NOMO-1 (cell line): ENCODE results near the gene CERK.
"Not testable (repeated sequence)": the region's sequence is repeated elsewhere in the genome, so short reads cannot be mapped to it uniquely, and the experiment has no call there.

Experiments used
- DNase-seq, 2 experiments: peaks; one replicate each; lab custom pipeline; 2025; ENCODE audit not compliant: unreplicated experiment in 2 of 2; lab: John Stamatoyannopoulos, UW

Gene CERK

DNA sequence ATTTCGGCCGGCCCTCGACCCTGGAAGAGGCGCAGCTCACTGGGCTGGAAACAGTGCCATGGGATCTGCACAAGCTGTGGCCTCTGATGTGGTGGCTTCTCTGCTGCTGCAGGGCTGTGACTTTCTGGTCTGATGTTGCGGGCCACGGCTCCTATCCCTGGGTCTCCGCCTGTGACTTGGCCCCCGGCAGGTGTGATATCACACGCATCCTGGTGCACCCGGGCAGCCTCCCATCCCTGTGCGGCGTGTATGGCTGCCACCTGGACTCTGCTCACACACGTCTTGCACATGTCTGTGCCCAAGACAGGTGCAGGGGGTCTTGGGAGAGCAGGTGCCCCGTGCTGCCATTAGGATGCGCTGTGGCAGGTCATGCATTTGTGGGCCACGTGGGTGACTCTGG is 86.7 kb downstream of the CERK start:
- DNase-seq: no peak

DNA sequence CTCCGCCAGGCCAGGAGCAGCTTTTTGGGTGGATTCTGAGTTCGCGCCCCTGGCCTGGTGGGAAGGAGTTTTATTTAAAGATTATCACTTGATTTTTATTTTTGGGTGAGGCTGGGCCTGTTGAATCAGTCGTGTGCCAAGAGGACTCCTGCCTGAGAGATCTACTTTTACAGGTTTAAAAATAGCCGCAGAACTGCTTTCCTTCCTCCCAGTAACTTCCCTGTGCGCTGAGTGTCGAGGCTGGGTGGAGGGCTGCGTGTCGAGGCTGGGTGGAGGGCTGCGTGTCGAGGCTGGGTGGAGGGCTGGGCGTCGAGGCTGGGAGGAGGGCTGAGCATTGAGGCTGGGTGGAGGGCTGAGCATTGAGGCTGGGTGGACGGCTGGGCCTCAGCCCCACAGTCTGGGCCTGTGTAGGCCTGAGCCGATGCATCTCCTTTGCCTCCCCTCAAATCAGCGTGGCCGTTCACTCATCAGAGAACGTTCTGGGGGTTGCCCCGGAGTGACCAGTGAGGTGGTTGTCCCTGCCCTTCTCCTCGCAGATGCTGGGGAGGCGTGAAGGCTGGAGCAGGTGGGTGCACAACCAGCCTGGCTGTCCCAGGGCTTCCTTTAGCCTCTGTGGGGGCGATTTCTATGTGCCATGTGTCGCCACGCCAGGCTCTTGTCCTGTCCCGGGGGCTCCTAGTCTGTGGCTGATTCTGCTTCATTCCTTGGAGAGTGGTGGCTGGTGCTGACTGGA is 87.8 kb downstream of the CERK start:
- DNase-seq: peak; percentile 13 to 34

DNA sequence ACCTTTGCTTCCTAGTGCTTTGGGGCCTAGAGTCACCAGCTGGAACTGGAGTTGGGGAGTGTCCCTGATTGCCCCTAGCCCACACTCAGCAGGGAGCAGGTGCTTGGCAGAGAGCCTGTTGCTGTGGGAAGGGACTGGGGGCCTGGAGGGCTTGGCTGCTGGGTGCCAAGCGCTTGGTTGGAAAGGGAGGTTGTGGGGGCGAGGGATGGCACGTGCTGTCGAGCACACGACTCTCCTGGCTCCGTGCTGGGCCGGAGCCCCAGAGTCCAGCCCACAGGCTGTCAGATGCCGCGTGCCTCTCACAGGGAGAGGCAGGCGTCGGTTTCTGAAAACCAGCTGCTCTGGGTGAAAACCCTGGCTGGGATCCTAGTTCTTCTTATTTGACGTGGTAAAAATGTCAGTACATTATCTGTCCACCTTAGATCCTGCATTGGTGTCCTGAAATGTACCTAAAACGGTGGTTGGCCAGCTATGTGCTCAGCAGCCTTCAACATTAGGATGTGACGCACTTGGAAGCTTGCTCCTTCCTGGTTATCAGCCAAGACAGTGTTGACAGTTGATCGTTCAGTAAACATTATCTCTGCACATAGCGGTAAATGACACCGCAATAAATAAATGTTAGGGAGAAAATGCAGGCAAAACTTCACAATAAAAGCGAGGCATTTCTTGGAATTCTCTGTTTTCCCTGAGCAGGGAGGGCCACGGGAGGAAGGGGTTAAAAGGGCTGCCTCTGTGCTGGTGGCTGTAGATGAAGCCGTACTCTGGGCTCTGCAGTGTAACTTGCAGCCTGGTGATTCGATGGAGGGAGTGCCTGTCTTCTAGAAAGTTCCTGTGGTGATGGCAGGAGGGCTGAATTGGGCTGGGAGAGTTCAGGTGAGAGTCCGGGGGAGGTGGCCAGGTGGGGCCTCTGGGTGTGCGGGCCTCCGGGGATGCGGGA is 88.6 kb downstream of the CERK start:
- no peak for DNase-seq

DNA sequence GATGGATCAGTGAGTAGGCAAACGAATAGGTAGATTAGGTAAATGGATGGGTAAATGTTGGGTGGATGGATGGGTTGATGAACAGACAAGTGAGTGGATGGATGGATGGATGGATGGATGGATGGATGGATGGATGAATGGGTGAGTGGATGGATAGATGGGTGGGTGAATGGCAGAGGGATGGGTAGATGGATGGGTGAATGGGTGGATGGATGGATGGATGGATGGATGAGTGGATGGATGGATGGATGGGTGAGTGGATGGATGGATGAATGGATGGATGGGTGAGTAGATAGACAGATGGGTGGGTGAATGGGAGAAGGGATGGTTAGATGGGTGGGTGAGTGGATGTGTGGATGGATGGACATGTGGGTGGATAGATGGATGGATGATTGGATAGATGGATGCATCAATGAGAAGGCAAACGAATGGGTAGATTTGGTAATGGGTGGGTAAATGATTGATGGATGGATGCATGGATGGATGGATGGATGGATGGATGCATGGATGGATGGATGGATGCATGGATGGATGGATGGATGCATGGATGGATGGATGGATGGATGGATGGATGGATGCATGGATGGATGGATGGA is 89.7 kb downstream of the CERK start:
- DNase-seq: not testable (repeated sequence)

DNA sequence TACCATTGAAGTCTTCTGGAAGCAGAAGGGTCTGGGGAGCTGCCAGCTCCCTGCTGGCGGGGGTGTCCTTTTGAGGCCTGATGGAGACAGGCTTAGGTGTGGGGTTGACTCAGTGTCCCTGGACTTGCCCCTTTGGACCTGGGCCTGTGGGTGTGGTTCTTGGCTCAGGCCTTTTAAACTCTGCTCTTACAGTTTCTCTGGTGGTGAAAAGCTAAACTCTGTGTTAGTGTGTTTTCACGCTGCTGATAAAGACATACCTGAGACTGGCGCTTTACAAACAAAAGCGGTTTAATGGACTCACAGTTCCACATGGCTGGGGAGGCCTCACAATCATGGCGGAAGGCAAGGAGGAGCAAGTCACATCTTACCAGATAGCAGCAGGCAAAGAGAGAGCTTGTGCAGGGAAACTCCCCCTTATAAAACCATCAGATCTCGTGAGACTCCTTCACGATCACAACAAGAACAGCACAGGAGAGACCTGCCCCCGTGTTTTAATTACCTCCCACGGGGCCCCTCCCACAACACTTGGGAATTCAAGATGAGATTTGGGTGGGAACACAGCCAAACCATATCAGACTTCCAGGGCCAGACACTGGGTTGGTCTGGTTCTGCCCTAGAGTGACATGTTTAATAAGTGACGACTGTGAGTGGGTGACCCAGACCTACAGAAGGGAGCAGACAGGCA is 91.4 kb downstream of the CERK start:
- DNase-seq: no peak

DNA sequence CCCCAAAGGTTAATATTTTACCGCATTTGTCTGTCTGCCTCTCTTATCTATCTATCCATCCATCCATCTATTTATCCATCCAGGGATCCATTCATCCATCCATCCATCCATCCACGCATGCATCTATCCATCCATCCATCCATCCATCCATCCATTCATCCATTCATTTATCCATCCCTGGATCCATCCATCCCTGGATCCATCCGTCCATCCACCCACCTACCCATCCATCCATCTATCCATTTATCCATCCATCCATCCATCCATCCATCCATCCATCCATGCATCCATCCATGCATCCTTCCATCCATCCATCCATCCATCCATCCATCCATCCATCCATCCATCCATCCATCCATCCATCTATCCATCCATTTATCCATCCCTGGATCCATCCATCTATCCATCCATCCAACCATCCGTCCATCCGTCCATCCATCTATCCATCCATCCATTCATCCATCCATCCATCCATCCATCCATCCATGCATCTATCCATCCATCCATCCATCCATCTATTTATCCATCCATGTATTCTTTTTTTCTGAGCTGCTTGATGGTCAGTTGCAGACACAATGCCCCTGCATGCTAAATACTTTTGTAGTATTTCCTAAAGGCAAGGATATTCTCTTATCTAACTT is 95.1 kb downstream of the CERK start:
- DNase-seq: not testable (repeated sequence)

DNA sequence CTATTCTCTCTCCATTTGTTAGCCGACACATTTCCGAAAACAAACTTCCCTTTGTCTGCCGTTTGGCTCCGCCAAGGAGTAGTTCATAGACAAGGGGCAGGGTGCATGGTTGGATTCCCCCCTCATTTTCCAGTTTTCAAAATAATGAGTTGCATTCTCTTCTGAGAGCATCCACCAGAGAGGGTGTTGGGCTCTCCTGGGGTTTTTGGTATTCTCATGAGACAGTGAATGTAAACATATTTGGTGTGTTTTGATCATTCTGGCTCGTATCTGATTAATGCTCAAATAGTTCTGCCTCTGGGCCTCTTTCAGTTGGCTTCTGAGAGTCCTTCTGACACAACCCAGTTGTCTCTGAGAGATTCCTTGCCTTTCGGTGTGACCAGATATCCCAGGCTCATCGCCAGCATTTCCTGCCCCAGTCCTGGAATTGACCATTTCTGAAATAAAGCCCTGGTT is 96.2 kb downstream of the CERK start:
- DNase-seq: no peak

DNA sequence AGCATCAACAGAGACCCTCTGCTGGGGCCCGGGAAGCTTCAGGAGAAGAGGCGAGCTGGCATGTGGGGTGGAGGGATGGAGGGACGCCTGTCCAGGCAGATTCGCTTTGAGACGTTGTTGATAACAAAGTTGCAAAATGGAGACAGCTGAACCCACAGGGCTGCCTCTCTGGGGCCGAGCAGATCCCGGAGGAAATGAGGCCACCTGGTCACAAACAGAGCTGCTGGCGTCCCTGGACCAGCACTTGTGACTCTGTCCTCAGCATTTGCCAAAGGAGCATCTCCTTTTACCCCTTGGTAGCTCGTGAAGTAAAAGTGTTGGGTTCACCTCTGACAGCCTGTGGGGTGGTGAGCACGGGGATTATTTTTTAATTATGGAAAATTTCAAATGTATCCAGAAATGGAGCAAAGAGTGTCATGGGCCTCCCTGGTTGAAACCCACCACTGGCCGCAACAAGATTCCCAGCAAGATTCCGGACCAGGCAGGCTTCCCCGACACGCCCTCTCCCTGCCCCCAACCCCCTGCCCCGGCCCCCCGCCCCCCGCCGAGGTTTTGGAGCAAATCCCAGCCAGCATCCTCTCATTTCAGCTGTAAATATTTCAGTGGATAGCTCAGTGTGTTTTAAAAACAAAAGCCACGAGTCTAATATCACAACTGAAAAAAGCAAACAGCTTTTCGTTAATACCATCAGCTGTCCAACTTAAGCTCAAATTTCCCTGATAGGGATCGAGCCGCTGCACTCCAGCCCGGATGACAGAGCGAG is 97.6 kb downstream of the CERK start:
- no peak for DNase-seq

DNA sequence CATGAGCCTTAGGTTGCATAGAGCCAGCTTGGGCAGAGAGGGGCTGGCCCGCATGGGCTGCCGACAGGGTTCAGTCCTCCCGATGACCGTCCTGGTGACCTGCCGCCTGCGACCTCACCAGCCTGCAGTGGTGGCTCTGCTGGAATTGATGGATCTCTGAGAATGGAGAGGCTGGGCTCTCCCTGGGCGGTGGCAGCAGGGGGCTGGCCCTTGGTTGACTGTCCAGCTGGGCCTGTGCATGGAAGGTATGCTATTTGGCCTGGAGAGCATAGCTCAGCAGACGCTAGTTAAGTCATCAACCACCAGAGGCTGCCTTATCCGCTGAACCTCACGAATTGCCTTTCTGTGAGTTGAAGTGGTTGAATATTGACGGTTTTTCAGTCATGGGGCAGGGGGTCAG is 98.2 kb downstream of the CERK start:
- no peak for DNase-seq

DNA sequence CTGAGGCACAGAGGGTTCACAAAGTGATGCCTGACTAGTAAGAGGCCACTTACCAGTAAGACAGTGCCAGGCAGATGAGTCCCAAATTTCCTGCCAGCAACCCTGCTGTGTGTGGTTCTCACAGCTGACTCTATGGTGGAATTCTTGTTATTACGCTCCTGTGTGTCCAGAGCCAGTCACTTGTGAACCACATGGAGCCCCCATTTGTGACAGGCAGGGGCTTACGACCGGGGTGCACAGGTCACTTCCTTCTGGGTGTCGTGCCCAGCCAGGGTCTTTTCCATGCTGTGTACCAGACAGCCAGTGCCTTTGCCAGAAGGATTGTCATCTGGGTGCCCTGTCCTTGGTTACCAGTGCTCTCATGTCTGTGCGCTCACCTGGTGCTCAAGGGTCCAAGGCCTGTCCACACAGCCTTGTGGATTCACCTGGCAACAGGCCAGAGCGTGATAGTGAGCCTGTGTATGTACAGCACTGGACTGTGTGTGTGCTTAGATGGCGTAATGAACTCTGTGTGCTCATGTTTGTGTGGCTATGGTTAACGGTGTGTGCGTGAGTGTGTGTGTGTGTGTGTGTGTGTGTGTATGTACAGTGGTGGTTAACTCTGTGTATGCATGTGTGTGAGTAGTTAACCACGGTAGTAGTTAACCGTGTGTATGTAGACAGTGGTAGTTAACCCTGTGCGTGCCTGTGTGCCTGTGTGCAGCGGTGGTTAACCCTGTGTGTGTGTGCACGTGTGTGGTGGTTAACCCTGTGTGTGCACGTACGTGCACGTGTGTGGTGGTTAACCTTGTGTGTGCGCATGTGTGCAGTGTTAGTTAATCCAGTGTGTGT is 99.2 kb downstream of the CERK start:
- no peak for DNase-seq

DNA sequence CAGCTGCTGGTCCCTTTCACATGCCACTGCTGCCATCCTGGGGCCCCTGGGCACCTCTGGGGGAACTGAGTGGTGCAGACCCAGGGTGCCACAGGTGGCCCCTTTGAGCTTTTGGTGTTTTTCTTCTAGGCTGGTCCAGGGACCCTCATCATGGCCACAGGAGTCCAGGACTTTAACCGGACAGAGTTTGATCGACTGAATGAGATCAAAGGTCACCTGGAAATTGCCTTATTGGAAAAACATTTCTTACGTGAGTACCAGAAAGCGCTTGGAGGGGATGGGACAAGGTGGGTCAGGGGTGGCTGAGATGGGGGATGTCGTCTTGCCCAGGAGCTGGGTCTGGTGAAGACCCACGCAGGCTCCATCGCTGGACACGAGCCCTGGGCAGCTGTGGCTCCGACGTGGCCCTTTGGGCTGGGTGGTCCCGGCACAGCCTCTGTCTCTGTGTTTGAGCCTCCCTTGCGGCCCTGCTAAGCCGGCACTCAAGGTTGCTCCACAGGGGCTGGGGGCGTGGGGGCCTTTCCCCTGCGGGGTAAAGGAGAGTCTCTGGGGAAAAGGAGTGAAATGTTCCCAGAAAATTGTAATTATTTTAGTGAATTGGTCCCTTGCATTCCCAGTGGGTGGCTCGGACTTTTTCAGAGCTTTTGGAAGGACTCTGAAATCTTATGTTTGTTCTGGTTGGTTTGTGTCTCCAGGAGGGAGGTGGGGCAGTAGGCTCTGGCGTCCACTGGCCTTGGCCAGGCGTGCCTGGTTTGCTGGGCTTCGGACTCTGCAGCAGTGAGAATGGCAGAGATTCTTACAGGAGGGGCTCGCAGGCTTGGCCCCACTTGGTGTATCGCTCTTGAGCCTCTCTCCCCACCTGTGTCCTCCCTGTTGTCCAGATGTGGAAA is 100.1 kb downstream of the CERK start:
- DNase-seq: no peak

DNA sequence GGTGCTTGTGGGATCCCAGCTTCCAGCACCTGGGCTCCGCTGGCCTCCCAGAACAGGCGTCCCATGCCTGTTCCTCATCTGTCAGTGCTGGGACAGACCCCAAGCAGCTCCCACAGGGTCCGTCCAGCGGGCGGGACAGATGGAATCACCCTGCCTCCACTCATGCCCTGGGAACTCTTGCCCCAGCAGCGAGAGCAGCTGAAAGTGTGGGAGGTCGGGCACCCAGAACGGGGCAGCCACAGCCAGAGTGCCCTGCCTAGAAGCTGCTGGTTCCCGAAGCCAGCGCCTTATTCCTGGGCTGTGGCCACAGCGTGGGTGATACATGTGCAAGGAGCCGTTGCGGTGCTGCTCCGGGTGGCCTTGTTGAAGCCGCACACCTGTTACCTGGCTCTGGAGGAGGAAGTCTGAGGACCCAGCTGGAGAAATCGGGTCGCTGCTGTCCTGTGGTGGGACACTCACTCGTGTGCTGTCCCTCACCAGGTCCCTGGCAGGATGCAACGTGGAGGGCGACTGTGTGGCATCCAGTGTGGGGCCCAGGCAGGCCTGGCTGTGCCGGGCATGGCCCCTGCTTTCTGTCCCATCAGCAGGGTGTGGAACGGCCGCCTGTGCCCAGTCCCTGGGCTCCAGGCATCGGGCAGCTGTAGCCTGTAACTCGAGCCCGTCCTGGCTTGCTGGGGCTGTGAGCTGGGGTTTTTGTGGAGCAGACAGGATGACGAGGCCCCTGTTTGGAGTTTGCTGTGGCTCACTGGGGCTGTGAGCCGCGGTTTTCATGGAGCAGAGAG is 101.6 kb downstream of the CERK start:
- DNase-seq: no peak

DNA sequence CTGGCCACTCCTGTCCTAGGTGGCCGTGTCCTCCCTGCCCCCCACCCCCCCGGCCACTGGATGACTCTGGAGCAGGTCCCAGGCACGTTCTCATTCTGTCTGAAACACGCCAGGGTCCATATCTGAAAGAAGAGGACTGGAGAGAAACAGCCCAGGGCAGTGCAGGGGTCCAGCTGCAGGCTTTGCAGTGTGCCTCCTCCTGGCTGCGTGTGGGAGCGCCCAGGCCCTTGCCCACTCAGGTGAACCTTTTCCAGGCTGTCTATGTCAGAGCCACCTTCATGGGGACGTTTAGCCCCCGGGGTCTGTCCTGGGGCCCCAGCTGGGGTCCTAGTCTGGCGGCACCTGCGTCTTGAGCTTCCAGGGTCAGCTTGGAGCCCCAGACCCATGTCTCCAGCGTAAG is 102.3 kb downstream of the CERK start:
- DNase-seq: no peak

DNA sequence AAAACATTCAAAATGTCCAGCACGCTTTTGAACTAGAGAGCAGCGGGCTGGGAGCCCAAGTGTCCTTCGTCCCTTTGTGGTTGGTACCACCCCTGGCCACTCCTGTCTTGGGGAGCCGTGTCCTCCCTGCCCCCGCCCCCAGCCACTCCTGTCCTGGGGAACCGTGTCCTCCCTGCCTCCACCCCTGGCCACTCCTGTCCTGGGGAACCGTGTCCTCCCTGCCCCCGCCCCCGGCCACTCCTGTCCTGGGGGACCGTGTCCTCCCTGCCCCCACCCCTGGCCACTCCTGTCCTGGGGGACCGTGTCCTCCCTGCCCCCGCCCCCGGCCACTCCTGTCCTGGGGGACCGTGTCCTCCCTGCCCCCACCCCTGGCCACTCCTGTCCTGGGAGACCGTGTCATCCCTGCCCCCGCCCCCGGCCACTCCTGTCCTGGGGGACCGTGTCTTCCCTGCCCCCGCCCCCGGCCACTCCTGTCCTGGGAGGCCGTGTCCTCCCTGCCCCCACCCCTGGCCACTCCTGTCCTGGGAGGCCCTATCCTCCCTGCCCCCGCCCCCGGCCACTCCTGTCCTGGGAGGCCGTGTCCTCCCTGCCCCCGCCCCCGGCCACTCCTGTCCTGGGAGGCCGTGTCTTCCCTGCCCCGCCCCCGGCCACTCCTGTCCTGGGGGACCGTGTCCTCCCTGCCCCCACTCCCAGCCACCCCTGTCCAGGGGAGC is 102.9 kb downstream of the CERK start:
- not testable (repeated sequence) for DNase-seq
